NT2/D1 (cell line): ENCODE results near the gene LPIN3.

Experiments used
- SUZ12 ChIP-seq: IDR thresholded peaks from 2 replicates; pipeline ENCODE4 v1.6.1; 2011; ENCODE audit not compliant: insufficient read length, insufficient read depth; ENCODE audit errors: extremely low read depth
- YY1 ChIP-seq: IDR thresholded peaks from 2 replicates; pipeline ENCODE4 v1.6.1; 2011; ENCODE audit not compliant: insufficient read length, insufficient read depth
- ZNF274 ChIP-seq: IDR thresholded peaks from 2 replicates; pipeline ENCODE4 v1.6.1; 2011; ENCODE audit warnings: mild to moderate bottlenecking, low read depth, low read length

DNA sequence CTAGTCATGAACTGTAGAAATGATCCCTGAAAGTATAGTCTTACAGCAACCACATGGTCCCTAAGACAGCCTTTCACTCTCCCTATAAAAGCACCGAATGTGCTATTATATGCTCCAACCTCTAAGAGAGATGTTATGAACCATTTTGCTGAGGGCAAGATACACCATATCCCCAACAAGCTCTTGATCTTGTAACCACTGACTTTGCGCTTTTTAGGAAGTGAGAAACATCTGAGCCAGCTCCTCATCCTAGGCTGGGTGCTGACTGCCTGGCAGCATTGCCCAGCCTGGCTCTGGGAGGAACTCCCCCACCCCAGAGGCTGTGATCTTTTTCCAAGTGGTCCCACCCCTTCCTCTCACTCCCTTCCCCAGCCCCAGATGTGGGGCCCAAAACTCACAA, 29.1 kb downstream of the LPIN3 start:
- TF ChIP-seq SUZ12 (no peak), ZNF274 (no peak), YY1 (no peak)
